Trophoblast cell (in vitro differentiated cells and primary cell): Measurements from ENCODE around the gene DMTF1.
"Not testable (repeated sequence)": the region's sequence is repeated elsewhere in the genome, so short reads cannot be mapped to it uniquely, and the experiment has no call there.

Source experiments
- DNase-seq, 2 donors: peaks; one replicate each; pipeline ENCODE4 v3.0.0-alpha.2; 2016
- H2AFZ ChIP-seq: 2 replicates; pipeline ENCODE4 v1.6.1; 2013; ENCODE audit warnings: low read length, moderate library complexity, mild to moderate bottlenecking; ENCODE audit not compliant: insufficient read depth, poor library complexity
- H2AK5ac ChIP-seq: 2 replicates; pipeline ENCODE4 v1.6.1; 2013; ENCODE audit warnings: mild to moderate bottlenecking, low read length
- H2BK120ac ChIP-seq: 2 replicates; pipeline ENCODE4 v1.6.1; 2013; ENCODE audit warnings: low read length, mild to moderate bottlenecking, moderate library complexity; ENCODE audit not compliant: insufficient read depth, poor library complexity
- H2BK12ac ChIP-seq: 2 replicates; pipeline ENCODE4 v1.6.1; 2013; ENCODE audit warnings: mild to moderate bottlenecking, low read length, moderate library complexity
- H2BK5ac ChIP-seq: 2 replicates; pipeline ENCODE4 v1.6.1; 2013; ENCODE audit warnings: low read length, low read depth, moderate library complexity, mild to moderate bottlenecking; ENCODE audit not compliant: poor library complexity
- H3K14ac ChIP-seq: 2 replicates; pipeline ENCODE4 v1.6.1; 2013; ENCODE audit warnings: mild to moderate bottlenecking, low read length
- H3K18ac ChIP-seq: 2 replicates; pipeline ENCODE4 v1.6.1; 2013; ENCODE audit warnings: mild to moderate bottlenecking, low read length
- H3K23ac ChIP-seq: 2 replicates; pipeline ENCODE4 v1.6.1; 2013; ENCODE audit warnings: low read length
- H3K27ac ChIP-seq: 2 replicates; pipeline ENCODE4 v1.5.1; 2013; ENCODE audit warnings: low read depth, mild to moderate bottlenecking, inconsistent platforms, low read length, moderate library complexity
- H3K27me3 ChIP-seq: 2 replicates; pipeline ENCODE4 v1.6.1; 2013; ENCODE audit warnings: inconsistent platforms, mild to moderate bottlenecking, low read length, moderate library complexity; ENCODE audit not compliant: insufficient read depth
- H3K36me3 ChIP-seq, 2 experiments: 1 replicate in 1 of 2; 2 replicates in 1 of 2; pipeline ENCODE4 v1.6.1; 2013; ENCODE audit warnings: low read length in 2 of 2, mild to moderate bottlenecking in 2 of 2, moderate library complexity in 1 of 2; ENCODE audit not compliant: insufficient read depth in 2 of 2, control insufficient read depth in 1 of 2
- H3K4ac ChIP-seq: 2 replicates; pipeline ENCODE4 v1.6.1; 2013; ENCODE audit warnings: low read depth, mild to moderate bottlenecking, low read length, moderate library complexity
- H3K4me1 ChIP-seq, 2 experiments: 1 replicate in 1 of 2; 2 replicates in 1 of 2; pipeline ENCODE4 v1.6.1; 2013; ENCODE audit warnings: low read length in 2 of 2, mild to moderate bottlenecking in 2 of 2, moderate library complexity in 1 of 2; ENCODE audit not compliant: insufficient read depth in 2 of 2, control insufficient read depth in 1 of 2
- H3K4me2 ChIP-seq: 2 replicates; pipeline ENCODE4 v1.6.1; 2013; ENCODE audit warnings: inconsistent platforms, mild to moderate bottlenecking, low read length, moderate library complexity
- H3K4me3 ChIP-seq: 2 replicates; pipeline ENCODE4 v1.5.1; 2013; ENCODE audit warnings: mild to moderate bottlenecking, low read depth, low read length, inconsistent platforms
- H3K79me1 ChIP-seq: one replicate; pipeline ENCODE4 v1.6.1; 2013; ENCODE audit warnings: low read length
- H3K79me2 ChIP-seq: 2 replicates; pipeline ENCODE4 v1.6.1; 2013; ENCODE audit warnings: low read length, mild to moderate bottlenecking; ENCODE audit not compliant: control insufficient read depth, insufficient read depth, poor library complexity
- H3K9ac ChIP-seq: 2 replicates; pipeline ENCODE4 v1.6.1; 2013; ENCODE audit warnings: mild to moderate bottlenecking, low read length
- H3K9me3 ChIP-seq: 2 replicates; pipeline ENCODE4 v1.6.1; 2013; ENCODE audit warnings: low read depth, mild to moderate bottlenecking, control low read depth, inconsistent platforms, low read length; ENCODE audit not compliant: insufficient read depth
- H4K12ac ChIP-seq: 2 replicates; pipeline ENCODE4 v1.6.1; 2013; ENCODE audit warnings: low read depth, mild to moderate bottlenecking, low read length, moderate library complexity
- H4K8ac ChIP-seq: 2 replicates; pipeline ENCODE4 v1.6.1; 2013; ENCODE audit warnings: low read depth, mild to moderate bottlenecking, low read length, moderate library complexity
- H4K91ac ChIP-seq: one replicate; pipeline ENCODE4 v1.6.1; 2013; ENCODE audit warnings: low read depth, mild to moderate bottlenecking, low read length, moderate library complexity
- WGBS: extraction: QIAGEN DNeasy Blood & Tissue Kit; methylation state at CpG from one replicate; pipeline ENCODE4 v1.1.7; 2013; ENCODE audit warnings: missing lambda C conversion rate; ENCODE audit not compliant: insufficient read length, insufficient coverage; ENCODE audit errors: extremely low coverage; 5-methylcytosine and 5-hydroxymethylcytosine counted together

Gene DMTF1

DNA sequence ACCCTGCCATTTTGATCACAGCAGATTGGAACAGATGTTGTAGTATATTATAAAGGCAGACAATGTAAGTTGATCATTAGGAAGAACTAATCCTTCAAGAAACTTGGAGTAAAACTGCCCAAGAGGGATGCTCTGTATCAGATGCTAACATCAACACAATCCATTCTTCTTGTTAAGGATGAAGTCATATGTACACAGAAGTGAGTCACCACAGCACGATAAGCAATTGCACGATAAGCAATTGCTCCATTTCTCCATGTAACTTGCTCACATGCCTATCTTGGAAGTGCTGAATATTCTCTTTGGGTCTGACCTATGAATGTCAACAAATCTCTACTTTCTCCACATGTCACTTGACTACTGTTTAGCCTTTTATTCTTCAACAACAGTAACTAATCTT is 41.5 kb upstream of the DMTF1 start:
- no peak overlapping the region for H4K12ac ChIP-seq
- H3K36me3 ChIP-seq, result no peaks in the 10 kb centered on the region
- H3K23ac ChIP-seq, result no peak overlapping the region
- peaks cover 4% of the 10 kb centered on the region for H3K9me3 ChIP-seq
- no peak overlapping the region for H3K27ac ChIP-seq
- H2AK5ac ChIP-seq, result no peak overlapping the region
- no peak overlapping the region for H2BK120ac ChIP-seq
- DNase-seq, result peak; percentile 47 to 74
- H3K18ac ChIP-seq, result no peak overlapping the region
- H4K8ac ChIP-seq, result no peak overlapping the region
- no peak overlapping the region for H2BK5ac ChIP-seq
- H3K4me3 ChIP-seq, result no peak overlapping the region
- no peaks in the 10 kb centered on the region for H3K79me1 ChIP-seq
- H3K4ac ChIP-seq, result no peak overlapping the region
- H3K14ac ChIP-seq, result no peak overlapping the region
- no peaks in the 10 kb centered on the region for H3K27me3 ChIP-seq
- H3K4me1 ChIP-seq, result no peaks in the 10 kb centered on the region
- H3K4me2 ChIP-seq, result no peak overlapping the region
- no peak overlapping the region for H2AFZ ChIP-seq
- no peak overlapping the region for H3K9ac ChIP-seq
- no peaks in the 10 kb centered on the region for H3K79me2 ChIP-seq
- no peak overlapping the region for H4K91ac ChIP-seq
- no CpG with 5 or more reads among the region's 2 CpGs for WGBS
- no peak overlapping the region for H2BK12ac ChIP-seq

- DNase-seq, result no peak
- Histone ChIP-seq H3K4me1 (no peaks in the 10 kb centered on the region), H3K27ac (no peak overlapping the region), H3K18ac (no peak overlapping the region), H3K14ac (no peak overlapping the region), H4K91ac (no peak overlapping the region), H2BK5ac (no peak overlapping the region), H3K23ac (no peak overlapping the region), H4K12ac (no peak overlapping the region), H2BK12ac (no peak overlapping the region), H2BK120ac (no peak overlapping the region), H3K79me1 (no peaks in the 10 kb centered on the region), H3K79me2 (no peaks in the 10 kb centered on the region), H2AFZ (no peak overlapping the region), H3K9me3 (peaks cover 4% of the 10 kb centered on the region), H2AK5ac (no peak overlapping the region), H3K9ac (no peak overlapping the region), H4K8ac (no peak overlapping the region), H3K4me3 (no peak overlapping the region), H3K4ac (no peak overlapping the region), H3K36me3 (no peaks in the 10 kb centered on the region), H3K27me3 (no peaks in the 10 kb centered on the region), H3K4me2 (no peak overlapping the region)
- WGBS, result no CpG with 5 or more reads among the region's 3 CpGs
These were observed 40.4 kb upstream of the DMTF1 start for GRCh38 chr7:87111877-87112276.

DNA sequence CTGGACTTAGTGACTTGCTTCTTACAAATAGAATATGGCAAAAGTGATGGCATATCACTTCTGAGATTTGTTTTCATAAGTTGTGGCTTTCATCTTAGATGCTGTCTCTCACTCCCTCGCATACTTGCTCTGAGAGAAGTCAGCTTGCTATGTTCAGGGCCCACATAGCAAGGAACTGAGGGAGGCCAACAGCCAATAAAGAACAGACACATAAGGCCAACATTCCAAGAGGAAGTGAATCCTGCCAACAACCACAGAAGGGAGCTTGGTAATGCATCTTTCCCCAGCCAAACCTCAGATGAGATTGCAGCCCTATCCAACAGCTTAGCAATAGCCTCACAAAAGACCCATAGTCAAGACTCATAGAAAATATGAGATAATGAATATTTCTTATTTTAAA is 39.2 kb upstream of the DMTF1 start:
- Histone ChIP-seq H2AFZ (no peak overlapping the region), H3K4me2 (no peak overlapping the region), H4K8ac (no peak overlapping the region), H3K27me3 (no peaks in the 10 kb centered on the region), H3K4me3 (no peak overlapping the region), H3K36me3 (no peaks in the 10 kb centered on the region), H2BK5ac (no peak overlapping the region), H2AK5ac (no peak overlapping the region), H4K91ac (no peak overlapping the region), H3K4ac (no peak overlapping the region), H4K12ac (no peak overlapping the region), H3K79me1 (no peaks in the 10 kb centered on the region), H2BK120ac (no peak overlapping the region), H3K9me3 (peaks cover 4% of the 10 kb centered on the region), H3K23ac (no peak overlapping the region), H2BK12ac (no peak overlapping the region), H3K9ac (no peak overlapping the region), H3K14ac (no peak overlapping the region), H3K79me2 (no peaks in the 10 kb centered on the region), H3K4me1 (no peaks in the 10 kb centered on the region), H3K18ac (no peak overlapping the region), H3K27ac (no peak overlapping the region)
- no CpG with 5 or more reads among the region's 1 CpG for WGBS
- DNase-seq, result no peak

DNA sequence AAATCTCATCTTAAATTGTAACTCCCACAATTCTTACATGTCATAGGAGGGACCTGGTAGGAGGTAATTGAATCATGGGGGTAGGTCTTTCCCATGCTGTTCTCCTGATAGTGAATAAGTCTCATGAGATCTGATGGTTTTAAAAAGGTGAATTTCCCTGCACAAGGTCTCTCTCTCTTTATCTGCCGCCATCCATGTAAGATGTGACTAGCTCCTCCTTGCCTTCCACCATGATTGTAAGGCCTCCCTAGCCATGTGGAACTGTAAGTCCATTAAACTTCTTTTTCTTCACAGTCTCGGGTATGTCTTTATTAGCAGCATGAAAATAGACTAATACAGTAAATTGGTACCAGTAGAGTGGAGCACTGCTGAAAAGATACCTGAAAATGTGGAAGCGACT is 38.3 kb upstream of the DMTF1 start:
- not testable (repeated sequence) for H3K9ac ChIP-seq, H3K27ac ChIP-seq, H4K91ac ChIP-seq, H3K18ac ChIP-seq, H2BK12ac ChIP-seq, H3K4me1 ChIP-seq, H3K23ac ChIP-seq, H2BK5ac ChIP-seq, H3K14ac ChIP-seq, H2BK120ac ChIP-seq, H4K12ac ChIP-seq, H3K4ac ChIP-seq, DNase-seq, H4K8ac ChIP-seq, H3K79me2 ChIP-seq, H3K4me3 ChIP-seq, H2AK5ac ChIP-seq, H3K79me1 ChIP-seq, H2AFZ ChIP-seq, H3K4me2 ChIP-seq, H3K9me3 ChIP-seq, H3K36me3 ChIP-seq, H3K27me3 ChIP-seq
- no CpG with 5 or more reads among the region's 3 CpGs for WGBS
